ENCODE results near the gene ADGRG2. TPM values are rescaled to one million over a fixed set of nuclear protein-coding genes. Genes with fewer than 3 reads are reported as not detected.

Gene ADGRG2, protein sequence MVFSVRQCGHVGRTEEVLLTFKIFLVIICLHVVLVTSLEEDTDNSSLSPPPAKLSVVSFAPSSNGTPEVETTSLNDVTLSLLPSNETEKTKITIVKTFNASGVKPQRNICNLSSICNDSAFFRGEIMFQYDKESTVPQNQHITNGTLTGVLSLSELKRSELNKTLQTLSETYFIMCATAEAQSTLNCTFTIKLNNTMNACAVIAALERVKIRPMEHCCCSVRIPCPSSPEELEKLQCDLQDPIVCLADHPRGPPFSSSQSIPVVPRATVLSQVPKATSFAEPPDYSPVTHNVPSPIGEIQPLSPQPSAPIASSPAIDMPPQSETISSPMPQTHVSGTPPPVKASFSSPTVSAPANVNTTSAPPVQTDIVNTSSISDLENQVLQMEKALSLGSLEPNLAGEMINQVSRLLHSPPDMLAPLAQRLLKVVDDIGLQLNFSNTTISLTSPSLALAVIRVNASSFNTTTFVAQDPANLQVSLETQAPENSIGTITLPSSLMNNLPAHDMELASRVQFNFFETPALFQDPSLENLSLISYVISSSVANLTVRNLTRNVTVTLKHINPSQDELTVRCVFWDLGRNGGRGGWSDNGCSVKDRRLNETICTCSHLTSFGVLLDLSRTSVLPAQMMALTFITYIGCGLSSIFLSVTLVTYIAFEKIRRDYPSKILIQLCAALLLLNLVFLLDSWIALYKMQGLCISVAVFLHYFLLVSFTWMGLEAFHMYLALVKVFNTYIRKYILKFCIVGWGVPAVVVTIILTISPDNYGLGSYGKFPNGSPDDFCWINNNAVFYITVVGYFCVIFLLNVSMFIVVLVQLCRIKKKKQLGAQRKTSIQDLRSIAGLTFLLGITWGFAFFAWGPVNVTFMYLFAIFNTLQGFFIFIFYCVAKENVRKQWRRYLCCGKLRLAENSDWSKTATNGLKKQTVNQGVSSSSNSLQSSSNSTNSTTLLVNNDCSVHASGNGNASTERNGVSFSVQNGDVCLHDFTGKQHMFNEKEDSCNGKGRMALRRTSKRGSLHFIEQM
- total RNA-seq: not detected

DNA sequence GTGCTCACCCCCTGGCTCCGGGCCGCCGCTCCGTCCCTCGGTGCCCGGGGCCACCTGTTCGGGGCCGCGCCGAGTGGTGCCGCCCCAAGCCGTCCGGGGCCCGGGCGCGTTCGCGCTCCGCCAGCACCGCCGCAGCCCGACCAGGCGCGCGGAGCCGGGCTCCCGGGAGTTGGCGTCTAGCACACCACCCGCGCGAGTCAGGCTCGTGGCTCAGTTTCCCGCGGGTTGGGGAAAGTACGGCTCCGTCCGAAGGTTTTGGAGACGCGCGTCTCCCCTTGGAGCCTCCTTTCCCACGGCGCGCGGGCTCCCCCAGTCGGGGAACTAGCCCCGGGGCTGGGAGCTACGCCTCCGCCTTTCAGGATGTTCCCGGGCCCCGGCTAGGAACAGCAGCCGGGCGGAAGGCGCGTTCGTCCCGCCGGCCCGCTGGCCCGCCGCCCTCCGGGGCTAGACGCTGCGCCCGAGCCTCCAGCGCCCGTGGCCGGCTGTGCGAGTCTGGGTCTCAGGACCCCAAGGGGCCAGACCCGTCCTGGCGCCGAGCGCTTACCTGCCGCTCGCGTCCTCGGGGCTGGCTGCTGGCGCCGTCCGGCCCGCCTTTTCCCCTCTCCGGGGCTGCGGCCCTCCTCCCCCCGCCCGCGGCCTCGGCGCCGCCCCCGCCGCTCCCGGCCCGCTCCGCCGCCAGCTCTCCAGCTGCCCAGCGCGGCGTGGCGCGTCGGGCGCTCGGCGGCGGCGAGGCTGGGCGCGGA lies at the start of gene ADGRG2:
TSS of gene ADGRG2 (minus strand) at position 571 of the 743 bp plus-strand sequence. CDS start 53,634 bp downstream, outside the sequence.
- CTCF ChIA-PET: no interaction called here
- Mint-ChIP-seq H3K27me3 (ENCODE audit: low read depth) (peaks cover 27% of the 10 kb centered on the region), H3K36me3 (ENCODE audit: low read depth) (no peaks in the 10 kb centered on the region), H3K27ac (no peak within 1 kb of the TSS), H3K4me3 (no peak within 1 kb of the TSS), H3K4me1 (ENCODE audit: low read depth) (no peaks in the 10 kb centered on the region), H3K9me3 (no peaks in the 10 kb centered on the region)
- DNase-seq: no peak
- intact Hi-C loops (cut with micrococcal nuclease): loop anchor here (5.0 kb wide), 1 partner anchor 730 kb away; no protein-coding TSS in a partner anchor

DNA sequence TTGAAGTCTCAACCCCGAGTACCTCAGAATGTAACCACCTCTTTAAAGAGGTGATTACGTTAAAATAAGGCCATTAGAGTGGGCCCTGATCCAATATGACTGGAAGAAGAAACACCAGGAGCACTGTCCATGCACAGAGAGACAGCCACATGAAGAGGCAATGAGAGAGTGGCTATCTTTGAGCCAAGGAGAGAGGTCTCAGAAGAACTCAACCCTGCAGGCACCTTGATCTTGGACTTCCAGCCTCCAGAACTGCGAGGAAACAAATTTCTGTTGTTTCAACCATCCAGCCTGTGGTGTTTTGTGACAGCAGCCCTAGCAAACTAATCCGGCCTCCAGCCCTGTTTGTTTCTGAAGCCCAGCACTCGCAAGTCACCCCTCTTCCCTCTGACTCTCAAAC lies 46.3 kb upstream of the ADGRG2 start:
- no peaks in the 10 kb centered on the region for H3K36me3 Mint-ChIP-seq (ENCODE audit: low read depth)
- no peak for DNase-seq
- CTCF ChIA-PET: no interaction called here
- H3K4me1 Mint-ChIP-seq (ENCODE audit: low read depth): no peaks in the 10 kb centered on the region
- H3K27ac Mint-ChIP-seq: no peak overlapping the region
- intact Hi-C loops (cut with micrococcal nuclease): no loop called here
- H3K27me3 Mint-ChIP-seq (ENCODE audit: low read depth): no peaks in the 10 kb centered on the region
- no peaks in the 10 kb centered on the region for H3K9me3 Mint-ChIP-seq
- H3K4me3 Mint-ChIP-seq: no peak overlapping the region

DNA sequence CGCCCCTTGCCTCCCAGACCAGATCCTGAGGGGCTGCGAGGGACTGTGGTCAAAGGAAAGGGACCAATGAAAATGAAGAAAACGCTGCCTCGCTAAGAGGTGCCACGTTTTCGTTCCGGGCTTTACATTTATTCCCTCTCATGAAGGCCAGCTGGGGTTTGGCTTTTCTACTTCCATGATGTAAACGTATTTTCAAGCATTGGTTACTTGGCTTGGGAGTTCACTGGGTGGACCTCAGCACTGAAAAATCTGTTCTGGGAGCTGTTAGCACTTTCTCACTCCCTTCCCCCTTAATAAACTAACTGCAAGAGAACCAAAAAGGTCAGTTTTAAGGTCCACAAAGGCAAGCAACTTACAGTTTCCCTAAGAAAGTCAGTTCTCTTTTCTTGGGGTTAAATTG lies 40.6 kb upstream of the ADGRG2 start:
- H3K4me3 Mint-ChIP-seq: no peak overlapping the region
- no peak for DNase-seq
- CTCF ChIA-PET: no interaction called here
- intact Hi-C loops (cut with micrococcal nuclease): no loop called here
- H3K4me1 Mint-ChIP-seq (ENCODE audit: low read depth): no peaks in the 10 kb centered on the region
- no peaks in the 10 kb centered on the region for H3K9me3 Mint-ChIP-seq
- no peaks in the 10 kb centered on the region for H3K36me3 Mint-ChIP-seq (ENCODE audit: low read depth)
- no peak overlapping the region for H3K27ac Mint-ChIP-seq
- H3K27me3 Mint-ChIP-seq (ENCODE audit: low read depth): peaks cover 3% of the 10 kb centered on the region

DNA sequence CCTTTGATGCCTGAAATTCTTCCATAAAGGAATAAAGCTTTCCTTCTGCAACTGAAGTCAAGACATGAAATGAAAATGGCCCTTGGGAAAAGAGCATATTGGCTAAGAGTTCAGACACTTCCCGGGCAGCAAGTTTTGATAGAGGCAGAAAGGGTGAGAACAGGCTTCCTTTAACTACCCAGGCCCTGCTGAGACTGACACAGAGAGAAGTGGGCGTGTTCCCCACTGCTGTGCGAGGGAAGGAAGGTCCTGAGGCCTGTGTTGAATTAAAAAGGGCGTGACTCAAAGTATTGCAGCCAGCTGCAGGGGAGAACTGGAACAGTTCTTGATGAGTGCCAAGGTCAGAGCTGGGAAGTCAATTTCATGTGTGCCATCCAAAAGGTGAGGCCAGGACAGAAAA lies 33.9 kb upstream of the ADGRG2 start:
- no peak overlapping the region for H3K4me3 Mint-ChIP-seq
- H3K27me3 Mint-ChIP-seq (ENCODE audit: low read depth): peaks cover 3% of the 10 kb centered on the region
- H3K36me3 Mint-ChIP-seq (ENCODE audit: low read depth): no peaks in the 10 kb centered on the region
- no peak overlapping the region for H3K27ac Mint-ChIP-seq
- intact Hi-C loops (cut with micrococcal nuclease): no loop called here
- no peak for DNase-seq
- H3K4me1 Mint-ChIP-seq (ENCODE audit: low read depth): no peaks in the 10 kb centered on the region
- H3K9me3 Mint-ChIP-seq: no peaks in the 10 kb centered on the region
- CTCF ChIA-PET: no interaction called here

DNA sequence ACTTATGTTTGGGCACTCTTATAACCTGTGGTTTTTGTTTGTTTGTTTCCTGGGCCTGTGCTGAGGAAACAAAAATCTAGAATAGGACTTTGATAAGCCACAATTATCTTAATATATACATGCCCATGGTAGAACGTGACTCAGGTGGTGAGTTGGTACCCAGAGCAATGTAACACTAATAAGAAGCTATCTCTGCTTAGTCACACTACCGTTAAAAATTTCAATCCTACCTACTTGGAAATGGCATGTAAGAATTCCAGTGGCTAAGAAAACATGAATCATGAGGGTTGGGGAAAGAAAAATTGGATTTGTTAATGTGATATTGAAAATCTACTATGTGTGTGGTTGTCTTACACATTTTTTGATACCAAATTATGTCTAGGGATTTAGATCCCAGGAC lies 30.5 kb upstream of the ADGRG2 start:
- intact Hi-C loops (cut with micrococcal nuclease): no loop called here
- no peak overlapping the region for H3K4me3 Mint-ChIP-seq
- no peak for DNase-seq
- no peaks in the 10 kb centered on the region for H3K9me3 Mint-ChIP-seq
- no peak overlapping the region for H3K27ac Mint-ChIP-seq
- no peaks in the 10 kb centered on the region for H3K27me3 Mint-ChIP-seq (ENCODE audit: low read depth)
- no peaks in the 10 kb centered on the region for H3K4me1 Mint-ChIP-seq (ENCODE audit: low read depth)
- CTCF ChIA-PET: no interaction called here
- no peaks in the 10 kb centered on the region for H3K36me3 Mint-ChIP-seq (ENCODE audit: low read depth)

DNA sequence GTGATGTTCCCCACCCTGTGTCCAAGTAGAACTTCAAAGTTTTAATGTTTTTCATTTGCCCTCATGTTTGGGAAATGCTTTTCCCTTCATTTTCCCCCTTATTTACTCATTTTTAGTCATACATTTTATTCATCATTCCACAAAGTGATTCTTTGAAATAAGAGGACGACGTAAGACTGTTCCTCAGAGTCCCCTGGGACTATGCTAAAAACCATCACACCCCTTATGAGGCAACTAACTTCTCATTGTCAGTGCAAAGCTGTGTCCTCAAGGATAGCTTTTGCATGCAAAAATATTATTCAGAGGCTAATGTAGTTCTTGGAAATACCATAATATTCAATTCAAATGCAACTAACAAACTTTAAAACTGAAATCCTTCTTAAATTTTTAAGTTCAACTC lies 14.8 kb upstream of the ADGRG2 start:
- no peaks in the 10 kb centered on the region for H3K36me3 Mint-ChIP-seq (ENCODE audit: low read depth)
- CTCF ChIA-PET: no interaction called here
- intact Hi-C loops (cut with micrococcal nuclease): no loop called here
- no peak for DNase-seq
- H3K27ac Mint-ChIP-seq: no peak overlapping the region
- H3K4me1 Mint-ChIP-seq (ENCODE audit: low read depth): no peaks in the 10 kb centered on the region
- H3K27me3 Mint-ChIP-seq (ENCODE audit: low read depth): peaks cover 3% of the 10 kb centered on the region
- H3K9me3 Mint-ChIP-seq: no peaks in the 10 kb centered on the region
- H3K4me3 Mint-ChIP-seq: no peak overlapping the region

DNA sequence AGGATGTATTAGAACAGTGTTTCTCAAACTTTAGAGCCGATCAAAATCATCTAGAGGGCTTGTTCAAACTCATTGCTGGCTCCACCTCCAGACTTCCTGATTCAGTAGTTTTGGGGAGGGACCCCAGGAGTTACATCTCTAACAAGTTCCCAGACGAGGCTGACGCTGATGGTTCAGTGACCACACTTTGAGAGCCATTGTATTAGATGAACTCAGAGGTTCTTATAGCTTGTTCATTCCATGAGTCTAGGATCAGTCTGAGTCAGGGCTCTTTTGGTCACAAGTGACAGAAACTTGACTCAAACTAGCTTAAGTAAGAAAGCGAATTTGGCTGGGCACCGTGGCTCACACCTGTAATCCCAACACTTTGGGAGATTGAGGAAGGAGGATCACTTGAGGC lies 11.5 kb upstream of the ADGRG2 start:
- Mint-ChIP-seq H3K4me3 (no peak overlapping the region), H3K27ac (no peak overlapping the region), H3K9me3 (no peaks in the 10 kb centered on the region), H3K27me3 (ENCODE audit: low read depth) (no peaks in the 10 kb centered on the region), H3K4me1 (ENCODE audit: low read depth) (no peaks in the 10 kb centered on the region), H3K36me3 (ENCODE audit: low read depth) (no peaks in the 10 kb centered on the region)
- DNase-seq: no peak
- CTCF ChIA-PET: no interaction called here
- intact Hi-C loops (cut with micrococcal nuclease): no loop called here

DNA sequence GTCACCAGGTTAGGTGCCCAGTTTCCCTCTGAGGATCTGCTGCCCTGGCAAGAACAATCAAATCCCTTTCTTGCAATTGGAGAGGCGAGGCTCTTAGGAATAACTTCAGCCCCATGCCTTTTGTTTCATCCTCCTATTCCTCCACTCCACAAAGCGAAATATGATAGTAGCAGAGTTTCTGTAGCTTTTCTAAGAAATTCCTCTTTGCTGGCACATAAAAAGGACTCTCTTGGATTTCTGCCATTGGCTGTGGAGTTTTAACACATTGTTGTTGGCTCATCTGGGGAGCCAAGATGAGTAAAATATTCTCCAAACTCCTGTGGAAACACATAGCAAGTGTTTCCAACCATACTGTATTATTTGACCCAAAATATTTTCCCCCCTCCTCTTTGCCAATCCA lies 11.0 kb upstream of the ADGRG2 start:
- no peak for DNase-seq
- Mint-ChIP-seq H3K36me3 (ENCODE audit: low read depth) (no peaks in the 10 kb centered on the region), H3K4me1 (ENCODE audit: low read depth) (no peaks in the 10 kb centered on the region), H3K4me3 (no peak overlapping the region), H3K27ac (no peak overlapping the region), H3K27me3 (ENCODE audit: low read depth) (no peaks in the 10 kb centered on the region), H3K9me3 (no peaks in the 10 kb centered on the region)
- CTCF ChIA-PET: no interaction called here
- intact Hi-C loops (cut with micrococcal nuclease): no loop called here

DNA sequence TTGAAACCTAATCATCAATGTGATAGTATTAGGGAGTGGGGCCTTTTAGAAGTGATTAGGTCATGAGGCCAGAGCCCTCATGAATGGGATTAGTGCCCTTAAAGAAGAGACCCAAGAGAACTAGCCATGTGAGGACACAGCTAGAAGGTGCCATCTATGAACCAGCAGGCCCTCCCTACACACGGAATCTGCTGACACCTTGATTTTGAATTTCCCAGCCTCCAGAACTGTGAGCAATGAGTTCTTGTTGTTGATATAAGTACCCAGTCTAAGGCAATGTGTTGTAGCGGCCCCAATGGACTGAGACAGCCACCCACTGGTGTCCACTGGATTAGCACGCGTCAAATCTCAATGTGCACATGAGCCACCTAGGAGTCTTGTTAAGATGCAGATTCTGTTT lies 8.4 kb upstream of the ADGRG2 start:
- no peaks in the 10 kb centered on the region for H3K9me3 Mint-ChIP-seq
- intact Hi-C loops (cut with micrococcal nuclease): no loop called here
- H3K4me3 Mint-ChIP-seq: no peak overlapping the region
- H3K27me3 Mint-ChIP-seq (ENCODE audit: low read depth): no peaks in the 10 kb centered on the region
- CTCF ChIA-PET: no interaction called here
- no peaks in the 10 kb centered on the region for H3K4me1 Mint-ChIP-seq (ENCODE audit: low read depth)
- H3K27ac Mint-ChIP-seq: no peak overlapping the region
- H3K36me3 Mint-ChIP-seq (ENCODE audit: low read depth): no peaks in the 10 kb centered on the region
- DNase-seq: no peak

DNA sequence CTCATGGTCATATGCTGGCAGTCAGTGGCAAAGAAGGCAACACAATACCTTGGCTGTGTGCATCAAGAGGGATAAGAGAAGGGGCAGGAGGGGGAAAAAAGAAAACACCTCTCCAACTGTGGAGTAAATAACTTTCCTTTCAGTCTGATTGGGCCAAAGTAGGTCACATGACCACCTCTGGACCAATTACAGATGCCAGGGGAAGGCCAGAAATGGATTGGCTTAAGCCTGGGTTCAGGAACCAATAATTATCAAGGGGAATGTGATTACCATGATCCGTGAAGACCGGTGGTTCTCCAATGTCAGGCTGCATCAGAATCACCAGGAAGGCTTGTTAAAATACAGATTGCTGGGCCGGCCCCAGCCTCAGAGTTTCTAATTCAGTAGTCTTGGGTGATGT lies 7.4 kb upstream of the ADGRG2 start:
- intact Hi-C loops (cut with micrococcal nuclease): no loop called here
- Mint-ChIP-seq H3K27ac (no peak overlapping the region), H3K4me3 (no peak overlapping the region), H3K9me3 (no peaks in the 10 kb centered on the region), H3K4me1 (ENCODE audit: low read depth) (no peaks in the 10 kb centered on the region), H3K27me3 (ENCODE audit: low read depth) (peaks cover 2% of the 10 kb centered on the region), H3K36me3 (ENCODE audit: low read depth) (no peaks in the 10 kb centered on the region)
- DNase-seq: no peak
- CTCF ChIA-PET: no interaction called here

DNA sequence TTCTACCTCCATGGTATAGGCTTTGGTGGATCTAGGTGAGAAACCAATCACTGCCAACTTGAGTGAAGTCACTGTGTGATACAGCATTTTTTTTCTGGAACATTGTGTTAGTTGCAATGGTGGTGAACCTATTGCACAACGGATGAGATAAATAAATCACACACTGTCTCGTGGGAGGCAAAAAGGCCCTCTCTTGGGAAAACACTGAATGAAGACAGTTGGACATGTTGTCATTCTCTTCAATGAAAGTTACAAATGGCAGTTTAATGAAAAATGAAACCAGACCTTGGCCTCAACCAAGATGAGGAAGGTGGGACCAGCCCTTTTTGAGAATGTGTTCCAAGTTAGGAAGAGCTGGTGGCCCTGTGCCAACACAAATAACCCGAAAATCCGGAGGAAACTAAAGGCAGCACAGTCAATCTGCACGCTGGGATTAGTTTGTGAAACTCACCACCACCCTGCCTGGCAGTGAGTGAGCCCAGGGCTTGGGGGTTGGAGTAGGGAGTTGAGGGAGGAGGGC lies 5.4 kb upstream of the ADGRG2 start:
- no peaks in the 10 kb centered on the region for H3K4me1 Mint-ChIP-seq (ENCODE audit: low read depth)
- CTCF ChIA-PET: no interaction called here
- no peaks in the 10 kb centered on the region for H3K36me3 Mint-ChIP-seq (ENCODE audit: low read depth)
- no peak for DNase-seq
- H3K27ac Mint-ChIP-seq: no peak overlapping the region
- no peaks in the 10 kb centered on the region for H3K9me3 Mint-ChIP-seq
- no peak overlapping the region for H3K4me3 Mint-ChIP-seq
- intact Hi-C loops (cut with micrococcal nuclease): no loop called here
- H3K27me3 Mint-ChIP-seq (ENCODE audit: low read depth): peaks cover 12% of the 10 kb centered on the region

DNA sequence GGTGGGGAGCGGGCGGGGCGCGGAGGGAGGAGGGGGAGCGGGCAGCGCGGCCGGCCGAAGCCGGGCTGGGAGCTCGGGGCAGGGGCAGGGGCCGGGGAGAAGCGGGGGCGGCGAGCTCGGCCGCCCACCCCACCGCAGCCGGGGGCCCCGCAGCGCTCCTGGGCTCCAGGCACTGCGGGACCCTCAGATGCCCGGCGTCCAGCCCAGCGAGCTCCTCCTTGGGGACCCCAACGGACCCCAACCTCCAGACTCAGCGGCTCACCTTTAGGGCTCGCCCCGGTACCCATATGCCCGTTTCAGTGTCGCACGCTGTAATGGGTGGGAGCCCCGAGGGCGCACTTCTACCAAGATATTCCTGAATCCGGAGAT lies 357 bp upstream of the ADGRG2 start:
- H3K27ac Mint-ChIP-seq: no peak overlapping the region
- H3K4me3 Mint-ChIP-seq: no peak overlapping the region
- DNase-seq: no peak
- H3K27me3 Mint-ChIP-seq (ENCODE audit: low read depth): peaks cover 27% of the 10 kb centered on the region
- CTCF ChIA-PET: no interaction called here
- H3K36me3 Mint-ChIP-seq (ENCODE audit: low read depth): no peaks in the 10 kb centered on the region
- H3K4me1 Mint-ChIP-seq (ENCODE audit: low read depth): no peaks in the 10 kb centered on the region
- intact Hi-C loops (cut with micrococcal nuclease): loop anchor here (5.0 kb wide), 1 partner anchor 730 kb away; no protein-coding TSS in a partner anchor
- H3K9me3 Mint-ChIP-seq: no peaks in the 10 kb centered on the region
